Activated naive CD4-positive, alpha-beta T cell treated with Interleukin-2 at 50 U/mL for 16 hours (primary cell): Measurements from ENCODE around the gene RTCB.
"Not testable (repeated sequence)": the region's sequence is repeated elsewhere in the genome, so short reads cannot be mapped to it uniquely, and the experiment has no call there.

ENCODE experiments used
- DNase-seq: peaks from one replicate; pipeline ENCODE4 v3.0.0-alpha.2; 2020

The RTCB gene

GRCh38 chr22:32385681-32386080, 26.4 kb downstream of the RTCB start:
- DNase-seq, result no peak

- DNase-seq, result no peak
These were observed 31.1 kb downstream of the RTCB start for GRCh38 chr22:32380991-32381390.

GRCh38 chr22:32378707-32379272, 33.3 kb downstream of the RTCB start:
- DNase-seq, result no peak

GRCh38 chr22:32376681-32377080, 35.4 kb downstream of the RTCB start:
- DNase-seq, result no peak

- no peak for DNase-seq
These were observed 36.2 kb downstream of the RTCB start for GRCh38 chr22:32375678-32376450.

GRCh38 chr22:32364210-32364609, 47.8 kb downstream of the RTCB start:
- no peak for DNase-seq

GRCh38 chr22:32361257-32361656, 50.8 kb downstream of the RTCB start:
- DNase-seq, result no peak

GRCh38 chr22:32360096-32360495, 52.0 kb downstream of the RTCB start:
- not testable (repeated sequence) for DNase-seq

- DNase-seq, result not testable (repeated sequence)
These were observed 54.5 kb downstream of the RTCB start, which contains the start of gene RFPL3 for GRCh38 chr22:32357567-32357966. RFPL3 (plus strand) TSS chr22:32357867; CDS start chr22:32358072, 205 bp downstream.

GRCh38 chr22:32355760-32356159, 56.3 kb downstream of the RTCB start:
- no peak for DNase-seq

GRCh38 chr22:32354360-32355351, 57.4 kb downstream of the RTCB start:
- no peak for DNase-seq

- DNase-seq, result no peak
These were observed 58.2 kb downstream of the RTCB start for GRCh38 chr22:32353840-32354239.

GRCh38 chr22:32353292-32353691, 58.8 kb downstream of the RTCB start:
- no peak for DNase-seq

- no peak for DNase-seq
These were observed 59.4 kb downstream of the RTCB start for GRCh38 chr22:32352681-32353080.

GRCh38 chr22:32351875-32352274, 60.2 kb downstream of the RTCB start:
- DNase-seq, result not testable (repeated sequence)

- DNase-seq, result no peak
These were observed 63.9 kb downstream of the RTCB start for GRCh38 chr22:32348031-32348611.

- no peak for DNase-seq
These were observed 68.1 kb downstream of the RTCB start for GRCh38 chr22:32343941-32344340.

- no peak for DNase-seq
These were observed 69.1 kb downstream of the RTCB start for GRCh38 chr22:32342977-32343376.

GRCh38 chr22:32341122-32341740, 70.8 kb downstream of the RTCB start:
- no peak for DNase-seq

GRCh38 chr22:32340411-32340810, 71.6 kb downstream of the RTCB start:
- DNase-seq, result no peak

- no peak for DNase-seq
These were observed 72.6 kb downstream of the RTCB start for GRCh38 chr22:32339190-32340012.

- DNase-seq, result no peak
These were observed 73.3 kb downstream of the RTCB start for GRCh38 chr22:32338757-32339156.
